ENCODE data around the gene KRTAP12-2.

The KRTAP12-2 gene

GRCh38 chr21:44626673-44627143 lies 40.0 kb downstream of the KRTAP12-2 start, which contains the start of gene KRTAP10-9:
Gene KRTAP10-9, plus strand, starts transcription at chr21:44627093. Its CDS starts 79 bp downstream, at chr21:44627172.
- H3K4me1 ChIP-seq (ENCODE audit: insufficient read depth, low read length, poor library complexity, severe bottlenecking): no peaks in the 10 kb centered on the region
- no peaks in the 10 kb centered on the region for H3F3A ChIP-seq (ENCODE audit: low read depth)
- no peak within 1 kb of the TSS for H3K4me2 ChIP-seq (ENCODE audit: low read depth, low read length, poor library complexity, severe bottlenecking)
- no peaks in the 10 kb centered on the region for H3K27me3 ChIP-seq (ENCODE audit: insufficient read depth, low read length, poor library complexity, severe bottlenecking)
- no peaks in the 10 kb centered on the region for H4K20me1 ChIP-seq (ENCODE audit: insufficient read depth, low read length, poor library complexity, severe bottlenecking)
- H3K9ac ChIP-seq (ENCODE audit: low read depth, low read length, poor library complexity, severe bottlenecking): no peak within 1 kb of the TSS
- no peaks in the 10 kb centered on the region for H3K9me2 ChIP-seq (replicated peaks; ENCODE audit: low read depth, low read length)
- H3K4me3 ChIP-seq (ENCODE audit: low read length, poor library complexity, severe bottlenecking): no peak within 1 kb of the TSS
- H2AFZ ChIP-seq (ENCODE audit: low read length): no peak within 1 kb of the TSS
- no peaks in the 10 kb centered on the region for H3K36me3 ChIP-seq (ENCODE audit: insufficient read depth, low read length)
- no peak for TF ChIP-seq EZH2phosphoT487 (IDR thresholded peaks at IDR 0.05; ENCODE audit: borderline replicate concordance)
- TF ChIP-seq CTCF (conservative IDR thresholded peaks at IDR 0.05; ENCODE audit: low read length): no peak
- peaks cover 19% of the 10 kb centered on the region; the same call in 1 of the 2 replicates for H3K9me3 ChIP-seq (ENCODE audit: insufficient read depth, low read depth, low read length)
- H3K79me2 ChIP-seq (ENCODE audit: insufficient read depth, low read length): no peaks in the 10 kb centered on the region

GRCh38 chr21:44626262-44626661 lies 40.5 kb downstream of the KRTAP12-2 start:
- Histone ChIP-seq H3K4me3 (ENCODE audit: low read length, poor library complexity, severe bottlenecking) (no peak overlapping the region), H3F3A (ENCODE audit: low read depth) (no peaks in the 10 kb centered on the region), H3K4me1 (ENCODE audit: insufficient read depth, low read length, poor library complexity, severe bottlenecking) (no peaks in the 10 kb centered on the region), H2AFZ (ENCODE audit: low read length) (no peak overlapping the region), H3K4me2 (ENCODE audit: low read depth, low read length, poor library complexity, severe bottlenecking) (no peak overlapping the region), H3K79me2 (ENCODE audit: insufficient read depth, low read length) (no peaks in the 10 kb centered on the region), H3K9me3 (ENCODE audit: insufficient read depth, low read depth, low read length) (peaks cover 19% of the 10 kb centered on the region; the same call in 1 of the 2 replicates), H3K9me2 (replicated peaks; ENCODE audit: low read depth, low read length) (no peaks in the 10 kb centered on the region), H3K36me3 (ENCODE audit: insufficient read depth, low read length) (no peaks in the 10 kb centered on the region), H3K27me3 (ENCODE audit: insufficient read depth, low read length, poor library complexity, severe bottlenecking) (no peaks in the 10 kb centered on the region), H3K9ac (ENCODE audit: low read depth, low read length, poor library complexity, severe bottlenecking) (no peak overlapping the region), H4K20me1 (ENCODE audit: insufficient read depth, low read length, poor library complexity, severe bottlenecking) (no peaks in the 10 kb centered on the region)
- TF ChIP-seq EZH2phosphoT487 (IDR thresholded peaks at IDR 0.05; ENCODE audit: borderline replicate concordance): no peak
- TF ChIP-seq CTCF (conservative IDR thresholded peaks at IDR 0.05; ENCODE audit: low read length): no peak

- no peaks in the 10 kb centered on the region for H4K20me1 ChIP-seq (ENCODE audit: insufficient read depth, low read length, poor library complexity, severe bottlenecking)
- no peaks in the 10 kb centered on the region for H3K27me3 ChIP-seq (ENCODE audit: insufficient read depth, low read length, poor library complexity, severe bottlenecking)
- H2AFZ ChIP-seq (ENCODE audit: low read length): no peak overlapping the region
These were observed 41.0 kb downstream of the KRTAP12-2 start for GRCh38 chr21:44625756-44626155.

More at GRCh38 chr21:44625756-44626155, 41.0 kb downstream of the KRTAP12-2 start:
- H3K9me2 ChIP-seq (replicated peaks; ENCODE audit: low read depth, low read length): no peaks in the 10 kb centered on the region
- H3K4me2 ChIP-seq (ENCODE audit: low read depth, low read length, poor library complexity, severe bottlenecking): no peak overlapping the region
- TF ChIP-seq CTCF (conservative IDR thresholded peaks at IDR 0.05; ENCODE audit: low read length) (no peak), EZH2phosphoT487 (IDR thresholded peaks at IDR 0.05; ENCODE audit: borderline replicate concordance) (no peak)
- H3K4me3 ChIP-seq (ENCODE audit: low read length, poor library complexity, severe bottlenecking): no peak overlapping the region
- H3K9me3 ChIP-seq (ENCODE audit: insufficient read depth, low read depth, low read length): peaks cover 17% of the 10 kb centered on the region; the same call in 1 of the 2 replicates
- no peaks in the 10 kb centered on the region for H3K36me3 ChIP-seq (ENCODE audit: insufficient read depth, low read length)
- H3K4me1 ChIP-seq (ENCODE audit: insufficient read depth, low read length, poor library complexity, severe bottlenecking): no peaks in the 10 kb centered on the region
- no peaks in the 10 kb centered on the region for H3F3A ChIP-seq (ENCODE audit: low read depth)
- H3K9ac ChIP-seq (ENCODE audit: low read depth, low read length, poor library complexity, severe bottlenecking): no peak overlapping the region
- no peaks in the 10 kb centered on the region for H3K79me2 ChIP-seq (ENCODE audit: insufficient read depth, low read length)

Data from Loucy (cell line).